Stimulated activated CD8-positive, alpha-beta memory T cell treated with anti-CD3 and anti-CD28 coated beads, Interleukin-15, amount 100 ng/mL, for 4 hours (primary cell): ENCODE results near the gene PLD6.
"Not testable (repeated sequence)": the region's sequence is repeated elsewhere in the genome, so short reads cannot be mapped to it uniquely, and the experiment has no call there.

Source experiments
- DNase-seq, 2 donors: peaks; one replicate each; pipeline ENCODE4 v3.0.0-alpha.2; 2020; ENCODE audit warnings: low read depth in 2 of 2

The PLD6 gene

DNA sequence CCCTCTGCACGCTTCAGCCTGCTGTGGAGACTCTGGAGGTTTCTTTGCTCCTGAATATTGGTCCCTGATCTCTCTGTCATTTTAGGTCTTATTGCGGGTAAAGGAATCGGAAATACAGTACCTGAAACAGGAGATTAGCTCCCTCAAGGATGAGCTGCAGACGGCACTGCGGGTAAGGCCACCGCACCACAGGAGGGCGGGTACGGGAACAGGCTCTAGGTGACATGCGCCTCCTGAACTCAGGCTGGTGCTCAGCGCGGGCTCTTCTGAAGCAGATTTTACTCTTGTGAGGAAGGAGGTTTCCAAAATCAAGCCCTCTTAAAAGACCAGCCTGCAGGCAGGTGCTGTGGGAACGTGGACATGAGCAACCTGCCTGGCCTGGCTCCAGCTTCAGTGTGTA, 29.8 kb downstream of the PLD6 start:
- no peak for DNase-seq

DNA sequence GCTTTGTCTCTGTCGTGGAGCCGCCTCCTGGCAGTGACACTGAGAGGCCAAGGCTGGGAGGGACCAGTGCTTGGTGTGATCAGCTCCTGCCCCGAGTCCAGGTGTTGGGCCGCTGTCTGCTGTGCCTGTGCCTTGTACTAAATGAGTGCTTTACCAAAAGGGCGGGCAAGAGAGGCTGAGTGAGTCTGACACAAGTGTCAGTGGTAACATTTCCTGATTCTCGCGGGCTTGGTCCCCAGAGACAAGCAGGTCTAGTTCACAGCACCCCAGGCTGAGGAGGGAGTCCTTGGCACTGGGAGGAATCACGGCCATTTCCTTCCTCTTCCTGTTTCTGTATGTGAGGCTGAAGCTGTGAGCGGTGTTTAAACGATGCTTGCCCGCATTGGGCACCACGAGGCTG, 30.2 kb downstream of the PLD6 start:
- no peak for DNase-seq

DNA sequence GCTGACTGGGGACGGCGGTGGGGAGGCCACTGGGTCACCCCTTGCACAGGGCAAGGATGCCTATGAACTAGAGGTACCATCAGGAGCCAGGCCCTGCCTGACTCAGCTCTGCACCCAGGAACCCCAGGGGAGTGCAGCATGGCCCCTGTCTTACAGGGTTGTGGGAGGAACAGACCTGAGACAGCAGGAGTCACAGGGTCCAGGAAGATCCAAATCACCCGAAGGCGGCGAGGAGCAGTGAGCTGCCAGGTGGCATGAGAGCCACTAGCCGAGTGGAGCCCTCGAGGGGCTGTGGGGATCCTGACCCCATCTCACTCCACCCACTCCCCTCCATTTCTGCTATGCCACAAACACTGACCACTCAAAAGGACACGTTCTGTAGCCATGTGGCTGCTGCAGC, 30.8 kb downstream of the PLD6 start:
- DNase-seq: no peak

DNA sequence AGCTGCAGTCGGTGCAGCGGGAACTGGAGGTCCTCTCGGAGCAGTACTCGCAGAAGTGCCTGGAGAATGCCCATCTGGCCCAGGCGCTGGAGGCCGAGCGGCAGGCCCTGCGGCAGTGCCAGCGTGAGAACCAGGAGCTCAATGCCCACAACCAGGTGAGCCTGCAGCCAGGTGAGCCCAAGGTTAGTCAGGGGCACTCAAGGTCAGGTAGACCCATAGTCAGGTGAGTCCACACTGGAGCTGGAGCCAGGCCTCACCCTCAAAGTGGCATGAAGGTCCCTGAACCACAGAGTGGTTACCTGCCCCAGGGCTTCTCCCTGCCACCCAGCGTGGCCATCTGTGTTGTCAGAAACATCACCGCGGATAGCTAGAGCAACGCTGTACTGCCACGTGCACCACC, 32.2 kb downstream of the PLD6 start:
- no peak for DNase-seq

DNA sequence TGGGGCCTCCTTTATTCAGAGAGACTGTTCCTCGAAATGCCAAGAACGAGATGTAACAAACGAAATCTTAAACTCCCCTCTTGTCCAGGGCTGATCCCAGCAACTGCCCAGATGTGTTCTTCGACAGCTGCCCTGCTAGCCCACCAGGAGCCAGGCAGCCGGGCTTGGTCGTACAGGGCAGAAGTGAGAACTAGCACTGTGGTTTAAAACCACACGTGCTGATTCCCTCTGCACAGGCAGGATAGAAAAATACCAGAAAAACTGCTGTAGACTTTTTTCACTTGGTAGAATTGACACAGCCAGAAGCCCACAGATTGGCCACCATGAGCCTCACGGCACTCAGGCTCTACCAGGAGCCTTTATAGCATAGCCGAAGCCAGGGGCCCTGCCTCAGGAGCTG, 33.1 kb downstream of the PLD6 start:
- no peak for DNase-seq

DNA sequence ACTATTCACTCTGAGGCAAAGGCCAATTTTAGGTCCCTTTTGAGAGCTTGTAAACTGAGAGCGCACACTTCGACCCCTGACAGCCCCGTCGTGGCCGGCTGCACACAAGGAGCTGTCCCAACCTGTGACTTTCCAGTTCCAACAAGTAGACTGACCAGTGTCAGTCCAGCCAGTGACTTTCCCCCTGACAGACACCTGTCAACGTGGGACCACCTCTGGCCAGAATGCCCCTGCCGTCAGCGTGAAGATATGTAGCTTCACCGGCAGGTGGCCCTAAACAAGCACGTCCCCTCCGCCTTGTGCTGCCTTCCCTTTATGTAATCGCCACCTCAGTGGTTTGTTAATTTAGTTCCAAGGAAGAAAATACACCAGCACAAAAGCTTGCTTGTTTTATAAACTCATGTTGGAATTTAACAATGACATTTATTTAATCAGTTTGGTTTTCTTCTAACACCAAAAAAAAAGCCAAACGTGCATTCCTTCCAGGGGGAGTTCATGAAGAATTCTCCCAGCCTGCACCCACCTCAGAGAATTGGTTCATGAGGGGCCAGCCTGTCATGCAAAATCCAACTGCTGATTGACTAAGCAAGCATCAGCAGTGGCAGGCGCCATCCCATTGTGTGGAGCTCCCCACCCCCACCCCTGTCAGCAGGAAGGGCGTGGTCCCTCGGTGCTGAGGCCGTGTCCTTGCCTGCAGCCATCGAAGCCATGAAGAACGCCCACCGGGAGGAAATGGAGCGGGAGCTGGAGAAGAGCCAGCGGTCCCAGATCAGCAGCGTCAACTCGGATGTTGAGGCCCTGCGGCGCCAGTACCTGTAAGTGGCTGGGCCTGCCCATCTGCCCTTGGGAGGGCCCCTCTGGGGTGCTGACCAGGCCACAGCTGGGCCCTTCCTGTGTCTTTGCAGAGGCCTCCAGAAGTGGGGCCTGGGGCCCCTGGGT, 33.9 kb downstream of the PLD6 start:
- no peak for DNase-seq

DNA sequence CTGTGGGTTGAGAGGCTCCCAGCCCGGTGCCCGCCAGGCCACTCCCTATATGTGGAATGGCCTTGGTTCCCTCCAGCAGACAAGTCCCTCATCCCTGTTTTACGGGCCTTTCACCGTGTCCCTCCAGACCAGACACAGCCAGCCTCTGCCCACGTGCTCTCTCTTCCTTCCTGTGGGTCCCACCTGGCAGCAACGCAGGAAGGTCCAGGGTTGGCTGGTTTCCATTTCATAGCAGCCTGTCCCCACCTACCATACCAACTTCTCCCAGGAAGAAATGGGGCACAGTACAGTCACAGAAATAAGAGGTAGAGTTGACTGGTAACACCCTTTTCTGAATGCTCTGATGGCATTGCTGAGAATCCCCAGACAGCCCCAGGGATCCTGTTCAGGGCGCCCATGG, 34.9 kb downstream of the PLD6 start:
- DNase-seq: no peak

DNA sequence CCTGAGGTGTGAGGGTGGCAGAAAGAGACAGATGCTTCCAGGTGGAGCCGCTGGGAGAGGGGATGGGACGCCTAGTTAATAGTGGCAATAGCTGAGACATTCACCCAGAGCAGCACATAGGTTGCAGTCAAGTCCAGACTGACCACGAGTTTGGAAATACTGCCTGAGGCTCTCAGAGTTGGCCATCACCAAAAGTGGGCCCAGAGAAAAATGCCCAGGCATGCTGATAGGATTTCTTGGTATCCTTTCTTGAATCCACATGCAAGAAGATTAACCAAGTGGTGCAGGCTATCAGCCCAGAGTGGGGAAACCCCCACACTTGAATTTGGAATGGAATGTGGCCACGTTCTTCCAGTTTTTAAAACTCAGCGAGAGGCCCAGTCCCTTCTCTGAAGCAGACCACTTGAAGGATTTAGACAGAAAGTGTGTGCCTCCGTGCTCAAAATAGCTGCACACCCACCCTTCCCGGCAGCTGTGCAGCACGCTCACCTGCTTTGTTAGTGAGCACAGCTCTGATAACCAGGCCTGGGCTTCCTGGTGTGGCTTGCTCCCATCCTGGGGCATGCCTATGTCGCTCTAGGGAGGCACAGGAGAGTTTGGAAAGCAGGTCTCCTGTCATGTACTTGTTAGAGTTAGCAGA, 35.7 kb downstream of the PLD6 start:
- DNase-seq: no peak

DNA sequence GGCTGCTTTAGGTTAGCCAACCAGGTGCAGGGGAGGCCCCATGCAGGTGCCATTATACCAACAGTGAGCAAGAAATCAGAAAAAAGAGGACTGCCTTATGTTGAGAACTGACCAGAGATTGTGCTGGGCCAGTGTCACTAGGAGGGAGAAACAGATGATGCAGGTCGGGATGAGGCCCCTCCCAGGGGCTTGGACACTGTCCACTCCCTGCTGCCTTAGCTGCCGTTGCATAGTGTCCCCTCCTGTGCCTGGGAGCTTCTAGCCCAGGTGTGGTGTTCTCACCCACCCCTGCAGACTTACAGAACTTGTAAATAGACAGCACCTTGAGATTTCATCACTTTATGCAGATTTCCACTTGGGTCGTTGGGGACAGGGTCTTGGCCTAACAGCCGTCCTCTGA, 36.7 kb downstream of the PLD6 start:
- no peak for DNase-seq

DNA sequence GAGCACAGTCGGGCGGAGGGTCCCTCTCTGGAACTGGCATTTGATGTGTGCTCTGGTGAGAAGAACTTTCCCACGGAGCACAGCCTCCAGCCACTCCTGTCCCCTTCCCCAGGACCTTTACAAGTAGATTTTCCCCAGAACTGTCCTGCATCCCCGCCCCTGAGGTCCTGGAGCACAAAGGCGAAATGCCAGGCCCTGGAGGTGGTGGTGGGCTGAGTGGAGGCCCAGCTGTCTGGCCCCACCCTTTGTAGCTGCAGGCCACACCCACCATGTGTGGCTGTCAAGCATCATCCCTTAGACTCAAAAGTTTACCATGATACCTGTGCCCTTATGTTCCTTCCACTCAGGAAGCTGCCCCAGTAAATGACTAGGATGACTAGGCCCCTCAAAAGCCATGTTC, 37.7 kb downstream of the PLD6 start:
- DNase-seq: no peak

DNA sequence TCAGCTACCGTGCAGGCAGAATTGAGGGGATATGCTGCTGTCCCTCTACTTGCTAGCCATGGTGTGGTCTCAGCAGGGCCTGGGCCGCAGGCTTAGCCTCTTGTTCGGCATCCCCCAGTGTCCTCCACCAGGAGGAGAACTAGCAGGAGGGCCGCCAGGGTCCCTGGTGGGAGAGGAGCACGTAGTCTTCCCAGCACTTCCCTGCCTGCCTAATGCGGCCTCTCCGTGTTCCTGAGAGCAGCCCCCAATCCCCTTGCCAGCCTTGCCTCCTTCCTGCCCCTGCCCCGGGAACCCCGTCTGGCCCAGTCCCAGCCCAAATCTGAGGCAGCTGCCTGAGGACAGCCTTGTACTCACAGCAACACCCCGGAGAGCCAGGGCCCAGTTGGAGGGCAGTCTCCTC, 38.1 kb downstream of the PLD6 start:
- no peak for DNase-seq

DNA sequence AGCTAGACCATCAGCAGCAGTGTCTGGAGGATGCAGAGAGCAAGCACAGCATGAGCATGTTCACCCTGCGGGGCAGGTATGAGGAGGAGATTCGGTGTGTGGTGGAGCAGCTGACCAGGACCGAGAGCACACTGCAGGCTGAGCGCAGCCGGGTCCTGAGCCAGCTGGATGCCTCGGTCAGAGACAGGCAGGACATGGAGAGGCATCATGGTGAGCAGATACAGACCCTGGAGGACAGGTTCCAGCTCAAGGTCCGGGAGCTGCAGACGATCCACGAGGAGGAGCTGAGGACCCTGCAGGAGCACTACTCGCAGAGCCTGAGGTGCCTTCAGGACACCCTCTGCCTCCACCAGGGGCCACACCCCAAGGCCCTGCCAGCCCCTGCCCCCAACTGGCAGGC, 38.8 kb downstream of the PLD6 start:
- no peak for DNase-seq

DNA sequence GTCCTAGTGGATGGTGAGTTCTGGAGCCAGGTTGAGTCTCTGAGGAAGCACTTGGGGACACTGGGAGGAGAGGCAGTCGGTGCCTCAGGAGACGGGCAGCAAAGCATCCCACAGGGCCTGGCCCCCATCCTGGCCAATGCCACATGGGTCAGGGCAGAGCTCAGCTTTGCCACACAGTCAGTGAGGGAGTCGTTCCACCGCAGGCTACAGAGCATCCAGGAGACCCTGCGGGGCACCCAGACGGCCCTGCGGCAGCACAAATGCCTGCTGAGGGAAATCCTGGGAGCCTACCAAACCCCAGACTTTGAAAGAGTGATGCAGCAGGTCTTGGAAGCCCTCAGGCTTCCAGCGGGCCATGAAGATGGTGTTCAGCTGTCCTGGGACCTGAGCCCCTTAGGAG, 39.7 kb downstream of the PLD6 start:
- DNase-seq: no peak

DNA sequence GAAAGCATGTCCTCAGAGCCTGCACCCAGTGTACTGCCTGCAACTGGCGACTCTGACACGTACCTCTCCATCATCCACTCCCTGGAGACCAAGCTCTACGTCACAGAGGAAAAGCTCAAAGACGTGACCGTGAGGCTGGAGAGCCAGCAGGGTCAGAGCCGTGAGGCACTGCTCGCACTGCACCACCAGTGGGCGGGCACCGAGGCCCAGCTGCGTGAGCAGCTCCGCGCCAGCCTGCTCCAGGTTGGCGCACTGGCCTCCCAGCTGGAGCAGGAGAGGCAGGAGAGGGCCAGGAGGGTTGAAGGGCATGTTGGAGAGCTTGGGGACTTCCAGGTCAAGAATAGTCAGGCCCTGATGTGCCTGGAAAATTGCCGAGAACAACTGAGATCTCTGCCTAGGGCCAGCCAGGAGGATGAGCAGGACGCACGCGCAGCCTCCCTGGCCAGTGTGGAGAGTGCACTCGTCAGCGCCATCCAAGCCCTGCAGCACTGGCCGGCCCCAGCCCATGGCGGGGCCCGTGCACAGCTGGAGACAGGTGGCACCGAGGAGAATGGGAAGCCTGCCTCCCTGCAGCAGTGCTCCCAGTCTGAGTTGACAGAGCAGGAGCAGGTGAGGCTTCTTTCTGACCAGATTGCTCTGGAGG, 40.3 kb downstream of the PLD6 start:
- no peak for DNase-seq

DNA sequence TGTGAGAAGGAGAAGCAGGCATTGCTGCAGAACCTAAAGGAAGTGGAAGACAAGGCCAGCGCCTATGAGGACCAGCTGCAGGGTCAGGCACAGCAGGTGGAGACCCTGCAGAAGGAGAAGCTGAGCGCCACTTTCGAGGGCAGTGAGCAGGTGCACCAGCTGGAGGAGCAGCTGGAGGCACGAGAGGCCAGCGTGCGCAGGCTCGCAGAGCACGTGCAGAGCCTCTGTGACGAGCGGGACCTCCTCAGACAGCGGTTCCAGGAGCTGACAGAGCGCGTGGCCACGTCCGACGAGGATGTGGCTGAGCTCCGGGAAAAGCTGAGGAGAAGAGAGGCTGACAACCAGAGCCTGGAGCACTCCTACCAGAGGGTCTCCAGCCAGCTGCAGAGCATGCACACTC, 41.5 kb downstream of the PLD6 start:
- no peak for DNase-seq

DNA sequence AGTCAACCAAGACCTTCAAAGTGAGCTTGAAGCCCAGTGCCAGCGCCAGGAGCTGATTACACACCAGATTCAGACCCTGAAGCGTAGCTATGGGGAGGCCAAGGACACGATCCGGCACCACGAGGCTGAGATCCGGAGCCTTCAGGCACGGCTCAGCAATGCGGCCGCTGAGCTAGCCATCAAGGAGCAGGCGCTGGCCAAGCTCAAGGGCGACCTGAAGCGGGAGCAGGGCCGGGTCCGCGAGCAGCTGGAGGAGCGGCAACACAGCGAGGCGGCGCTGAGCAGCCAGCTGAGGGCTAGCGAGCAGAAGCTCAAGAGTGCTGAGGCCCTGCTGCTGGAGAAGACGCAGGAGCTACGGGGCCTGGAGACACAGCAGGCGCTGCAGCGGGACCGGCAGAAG, 42.0 kb downstream of the PLD6 start:
- DNase-seq: no peak

DNA sequence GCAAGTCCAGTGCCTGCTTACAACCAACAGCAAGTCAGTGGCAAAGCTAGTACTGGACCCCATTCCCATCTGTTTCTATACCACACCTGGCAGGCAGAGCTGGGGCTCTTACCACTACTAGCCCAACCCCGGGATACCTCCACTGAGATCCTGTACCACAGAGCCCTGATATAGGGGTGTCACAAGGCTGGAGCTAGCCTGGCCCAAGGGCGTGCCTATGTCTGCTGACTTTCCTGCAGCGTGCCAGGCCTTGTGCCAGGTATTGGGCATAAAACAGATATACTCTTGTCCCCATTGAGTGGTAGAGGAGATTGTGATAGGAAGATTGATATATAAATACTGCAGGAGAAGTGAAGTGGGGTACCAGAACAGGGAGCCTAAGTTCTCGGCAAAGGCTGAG, 44.4 kb downstream of the PLD6 start:
- DNase-seq: no peak

DNA sequence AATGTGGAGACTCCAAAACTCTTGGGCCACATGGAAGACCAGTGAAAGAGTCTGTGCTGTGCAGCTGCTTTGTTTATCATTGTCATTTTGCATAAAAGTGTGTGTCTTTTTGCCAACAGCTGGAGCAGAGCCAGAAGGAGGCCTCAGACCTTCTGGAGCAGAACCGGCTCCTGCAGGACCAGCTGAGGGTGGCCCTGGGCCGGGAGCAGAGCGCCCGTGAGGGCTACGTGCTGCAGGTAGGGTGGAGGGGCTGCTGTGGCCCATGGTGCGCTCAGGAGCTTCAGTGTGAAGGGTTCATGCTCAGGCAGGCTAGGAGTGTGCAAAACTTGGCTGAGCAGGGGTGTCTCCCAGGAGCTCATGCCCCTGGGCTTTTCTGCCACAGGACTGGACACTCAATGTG, 45.0 kb downstream of the PLD6 start:
- no peak for DNase-seq

DNA sequence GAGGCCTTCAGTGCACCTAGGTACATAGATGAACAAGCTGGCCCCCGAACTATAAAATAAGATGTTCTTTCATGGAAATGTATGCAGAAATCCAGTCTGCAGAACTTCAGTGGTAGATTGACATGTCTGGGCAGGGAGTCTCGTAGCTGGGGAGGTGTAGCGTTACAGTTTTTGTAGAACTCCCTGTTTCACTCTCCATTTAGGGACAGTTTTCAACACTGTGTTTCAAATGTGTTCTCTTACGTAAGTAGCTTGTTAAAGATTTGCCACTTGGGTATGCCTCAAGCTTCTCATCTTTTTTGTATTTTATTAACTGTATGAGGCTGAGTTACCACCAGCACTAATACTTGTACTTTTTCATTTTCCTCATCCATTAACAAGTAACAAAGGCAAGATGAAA, 46.6 kb downstream of the PLD6 start:
- no peak for DNase-seq

DNA sequence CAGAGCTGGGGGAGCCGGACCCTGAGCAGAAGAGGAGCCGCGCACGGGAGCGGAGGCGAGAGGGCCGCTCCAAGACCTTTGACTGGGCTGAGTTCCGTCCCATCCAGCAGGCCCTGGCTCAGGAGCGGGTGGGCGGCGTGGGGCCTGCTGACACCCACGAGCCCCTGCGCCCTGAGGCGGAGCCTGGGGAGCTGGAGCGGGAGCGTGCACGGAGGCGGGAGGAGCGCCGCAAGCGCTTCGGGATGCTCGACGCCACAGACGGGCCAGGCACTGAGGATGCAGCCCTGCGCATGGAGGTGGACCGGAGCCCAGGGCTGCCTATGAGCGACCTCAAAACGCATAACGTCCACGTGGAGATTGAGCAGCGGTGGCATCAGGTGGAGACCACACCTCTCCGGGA, 47.6 kb downstream of the PLD6 start:
- DNase-seq: not testable (repeated sequence)

DNA sequence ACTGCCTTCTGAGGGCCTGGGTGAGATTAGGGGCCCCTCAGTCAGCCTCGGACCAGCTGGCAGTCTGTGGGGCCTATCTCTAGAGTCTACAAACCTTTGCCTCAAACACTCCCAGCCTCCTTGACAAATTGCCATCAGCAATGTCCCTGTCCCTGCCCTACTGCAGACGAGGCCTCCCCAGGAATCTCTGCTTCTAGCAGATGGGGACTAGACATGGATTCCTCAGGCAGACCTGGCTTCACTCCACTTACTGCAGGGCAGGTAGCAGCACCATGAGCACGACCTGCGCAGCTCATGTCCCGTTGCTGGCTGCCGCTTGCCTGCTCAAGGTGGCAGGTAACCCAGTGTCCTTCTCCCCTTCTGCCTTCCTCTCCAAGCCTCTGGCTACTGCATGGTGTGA, 49.1 kb downstream of the PLD6 start:
- DNase-seq: no peak

DNA sequence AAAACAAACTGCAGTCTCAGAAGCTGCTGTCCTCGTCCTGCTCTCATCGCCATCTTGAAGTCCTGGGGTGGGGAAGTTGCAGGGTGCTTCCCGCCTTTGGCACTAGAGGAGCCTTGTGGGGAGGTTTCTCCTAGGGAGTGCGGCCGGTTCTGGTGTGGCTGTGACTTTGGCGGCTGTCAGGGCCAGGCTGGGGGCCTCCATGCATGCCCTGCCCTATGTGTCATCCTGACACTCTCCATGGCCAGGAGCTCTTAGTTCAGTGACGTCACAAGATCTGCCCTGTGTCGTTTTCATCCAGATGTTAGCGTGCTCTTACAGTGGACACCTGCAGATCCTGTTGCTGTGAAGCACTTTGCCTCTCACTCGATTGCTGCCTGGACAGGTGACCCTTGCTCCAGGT, 49.6 kb downstream of the PLD6 start:
- no peak for DNase-seq

DNA sequence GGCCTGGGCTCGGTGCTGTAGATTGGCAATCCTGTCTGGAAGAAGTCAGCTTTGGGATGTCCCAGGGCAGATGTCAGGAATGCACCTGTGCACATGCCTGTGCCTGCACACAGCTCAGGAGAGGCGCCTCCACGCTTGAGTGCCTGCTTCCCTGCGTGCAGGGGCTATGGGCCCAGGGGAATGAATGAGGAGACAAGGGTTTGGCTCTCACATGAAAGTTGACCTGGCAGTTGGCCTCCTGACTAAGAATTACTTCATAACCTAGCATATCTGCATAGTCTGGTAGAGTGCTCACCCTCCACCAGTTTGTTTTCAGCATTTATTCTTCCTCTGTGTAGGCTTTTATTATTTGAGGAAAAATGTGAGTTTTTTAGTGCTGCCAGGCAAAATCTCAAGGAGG, 50.0 kb downstream of the PLD6 start:
- no peak for DNase-seq
